Measurements from ENCODE around the gene C2orf76. TPM values are rescaled to one million over a fixed set of nuclear protein-coding genes. Genes with fewer than 3 reads are reported as not detected.

The C2orf76 gene
- polyA plus RNA-seq, 1 of the 3 experiments (the other 2 are of a cell fraction), result 6.0 TPM

GRCh38 chr2:119267604-119268003 lies 99.0 kb downstream of the C2orf76 start:
- H3K4me3 ChIP-seq (ENCODE audit: low read depth in 2 of 2, low read length in 1 of 2), result no peak overlapping the region
- TF ChIP-seq RFX5 (IDR thresholded peaks at IDR 0.05; ENCODE audit: low read length) (no peak), ELF1 (IDR thresholded peaks at IDR 0.05) (no peak), GATA2 (CRISPR knock-in tag; IDR thresholded peaks at IDR 0.05) (no peak), REST (IDR thresholded peaks at IDR 0.05; ENCODE audit: low read depth, low read length) (no peak), MXI1 (IDR thresholded peaks at IDR 0.05; ENCODE audit: low read depth, low read length) (no peak), RCOR1 (IDR thresholded peaks at IDR 0.05; ENCODE audit: low read length) (no peak), NRF1 (IDR thresholded peaks at IDR 0.05; ENCODE audit: low read depth, low read length) (no peak), SIN3A (IDR thresholded peaks at IDR 0.05; ENCODE audit: borderline replicate concordance, low read depth, low read length) (no peak)
- TF ChIP-seq, protein P1, sequence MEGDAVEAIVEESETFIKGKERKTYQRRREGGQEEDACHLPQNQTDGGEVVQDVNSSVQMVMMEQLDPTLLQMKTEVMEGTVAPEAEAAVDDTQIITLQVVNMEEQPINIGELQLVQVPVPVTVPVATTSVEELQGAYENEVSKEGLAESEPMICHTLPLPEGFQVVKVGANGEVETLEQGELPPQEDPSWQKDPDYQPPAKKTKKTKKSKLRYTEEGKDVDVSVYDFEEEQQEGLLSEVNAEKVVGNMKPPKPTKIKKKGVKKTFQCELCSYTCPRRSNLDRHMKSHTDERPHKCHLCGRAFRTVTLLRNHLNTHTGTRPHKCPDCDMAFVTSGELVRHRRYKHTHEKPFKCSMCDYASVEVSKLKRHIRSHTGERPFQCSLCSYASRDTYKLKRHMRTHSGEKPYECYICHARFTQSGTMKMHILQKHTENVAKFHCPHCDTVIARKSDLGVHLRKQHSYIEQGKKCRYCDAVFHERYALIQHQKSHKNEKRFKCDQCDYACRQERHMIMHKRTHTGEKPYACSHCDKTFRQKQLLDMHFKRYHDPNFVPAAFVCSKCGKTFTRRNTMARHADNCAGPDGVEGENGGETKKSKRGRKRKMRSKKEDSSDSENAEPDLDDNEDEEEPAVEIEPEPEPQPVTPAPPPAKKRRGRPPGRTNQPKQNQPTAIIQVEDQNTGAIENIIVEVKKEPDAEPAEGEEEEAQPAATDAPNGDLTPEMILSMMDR (IDR thresholded peaks at IDR 0.05), result no peak
- H3K9ac ChIP-seq, result no peak overlapping the region
- H3K79me2 ChIP-seq (ENCODE audit: insufficient read depth), result no peaks in the 10 kb centered on the region
- H4K20me1 ChIP-seq (ENCODE audit: insufficient read depth), result no peaks in the 10 kb centered on the region
- H3K4me1 ChIP-seq (ENCODE audit: control insufficient read depth in 1 of 2, insufficient read depth in 2 of 2, low read depth in 1 of 2, low read length in 1 of 2), result no peaks in the 10 kb centered on the region
- no peak for DNase-seq
- no peaks in the 10 kb centered on the region for H3K27me3 ChIP-seq (ENCODE audit: insufficient read depth)
- no peak overlapping the region for H3K27ac ChIP-seq (ENCODE audit: low read depth in 2 of 2, low read length in 1 of 2)
- ChIA-PET CTCF (interaction anchor here (1.2 kb wide), 1 partner anchor 42 kb away, joined by 5 read pairs; no protein-coding TSS in a partner anchor), POLR2A (no interaction called here)
- H3F3A ChIP-seq (replicated peaks; ENCODE audit: insufficient read depth), result no peaks in the 10 kb centered on the region
- H3K9me3 ChIP-seq, result no peaks in the 10 kb centered on the region
- no peaks in the 10 kb centered on the region for H3K36me3 ChIP-seq (replicated peaks in 1 of 2; ENCODE audit: control insufficient read depth in 1 of 2, insufficient read depth in 2 of 2, low read length in 1 of 2)
- H3K4me2 ChIP-seq, result no peak overlapping the region
- H3K9me2 ChIP-seq, result no peaks in the 10 kb centered on the region
- H2AFZ ChIP-seq (ENCODE audit: low read depth), result no peak overlapping the region

DNA sequence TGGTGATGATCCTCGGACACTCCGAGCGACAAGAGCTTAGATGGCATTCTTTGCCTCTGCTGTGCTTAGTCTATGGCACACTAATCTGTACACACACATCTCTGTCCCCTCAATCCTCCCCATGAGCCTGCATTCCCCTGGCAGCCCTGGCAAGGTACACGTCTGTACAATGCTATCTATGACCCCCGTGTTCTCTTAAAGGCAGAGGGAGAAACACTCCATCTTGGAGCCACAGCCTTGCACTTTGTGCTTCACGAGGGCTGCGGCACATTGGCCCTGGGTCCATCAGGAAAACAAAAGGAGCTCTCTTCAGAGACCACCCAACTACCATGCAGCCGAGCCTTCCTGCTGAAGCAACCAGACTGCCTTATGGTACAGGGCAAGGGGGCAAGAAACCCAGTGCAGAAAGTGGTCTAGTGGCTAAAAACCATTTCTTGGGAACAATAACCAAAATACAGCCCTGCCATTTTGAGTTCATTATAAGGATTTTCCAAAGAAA lies 100.5 kb downstream of the C2orf76 start:
- WGBS (ENCODE audit: low lambda C conversion rate), result 92% methylated on average over 6 of the region's 8 CpGs
- H3K27ac ChIP-seq (ENCODE audit: low read depth in 2 of 2, low read length in 1 of 2), result no peak overlapping the region
- H3K4me1 ChIP-seq (ENCODE audit: control insufficient read depth in 1 of 2, insufficient read depth in 2 of 2, low read depth in 1 of 2, low read length in 1 of 2), result no peaks in the 10 kb centered on the region
- no peak overlapping the region for H3K4me3 ChIP-seq (ENCODE audit: low read depth in 2 of 2, low read length in 1 of 2)
- ChIA-PET POLR2A (no interaction called here), CTCF (interaction anchor here (0.6 to 3.3 kb wide), 14 partner anchors 12 to 255 kb away, joined by 3 to 25 read pairs (median 4); no protein-coding TSS in a partner anchor)
- H3K4me2 ChIP-seq, result no peak overlapping the region
- H3K79me2 ChIP-seq (ENCODE audit: insufficient read depth), result no peaks in the 10 kb centered on the region
- no peaks in the 10 kb centered on the region for H3K36me3 ChIP-seq (replicated peaks in 1 of 2; ENCODE audit: control insufficient read depth in 1 of 2, insufficient read depth in 2 of 2, low read length in 1 of 2)
- no peaks in the 10 kb centered on the region for H3K9me3 ChIP-seq
- H3F3A ChIP-seq (replicated peaks; ENCODE audit: insufficient read depth), result no peaks in the 10 kb centered on the region
- TF ChIP-seq NFIC (IDR thresholded peaks at IDR 0.05; ENCODE audit: borderline replicate concordance), result no peak
- TF ChIP-seq TAF1 (IDR thresholded peaks at IDR 0.05; ENCODE audit: borderline replicate concordance, low read depth, low read length), result no peak
- no peak for TF ChIP-seq USF2 (IDR thresholded peaks at IDR 0.05; ENCODE audit: borderline replicate concordance, low read depth, low read length)
- no peak for TF ChIP-seq MXI1 (IDR thresholded peaks at IDR 0.05; ENCODE audit: low read depth, low read length)
- no peaks in the 10 kb centered on the region for H3K27me3 ChIP-seq (ENCODE audit: insufficient read depth)
- no peak overlapping the region for H2AFZ ChIP-seq (ENCODE audit: low read depth)
- no peak overlapping the region for H3K9ac ChIP-seq
- no peaks in the 10 kb centered on the region for H3K9me2 ChIP-seq
- DNase-seq, result no peak
- H4K20me1 ChIP-seq (ENCODE audit: insufficient read depth), result no peaks in the 10 kb centered on the region
